MCF 10A (cell line): ENCODE results near the gene COA8. TPM values are rescaled to one million over a fixed set of nuclear protein-coding genes. Genes with fewer than 3 reads are reported as not detected.

Experiments
- BruUV-seq: library from RNA; stranded (reverse); fragments of 400-500 nt; replicated peaks from 2 replicates; lab custom pipeline; 2021; lab: Mats Ljungman, UMichigan
- CTCF ChIA-PET: fragments of 300-600 bp; sonication (Branson Sonifier 250); formaldehyde crosslinking; extraction: SDS; loops from one replicate; lab custom pipeline; 2021; ENCODE audit warnings: antibody characterized with exemption, inconsistent platforms; lab: Yijun Ruan, JAX
- POLR2A ChIA-PET: fragments of 300-600, 350-650 bp; sonication (Branson Sonifier 250); formaldehyde crosslinking; extraction: SDS; loops from one replicate; lab custom pipeline; 2020; ENCODE audit warnings: antibody characterized with exemption, inconsistent platforms; lab: Yijun Ruan, JAX
- DNase-seq: peaks from one replicate; pipeline ENCODE4 v3.0.0-alpha.2; 2018; ENCODE audit not compliant: unreplicated experiment
- H3K27ac Mint-ChIP-seq: one replicate; pipeline ENCODE4 v1.8.0; 2022; ENCODE audit warnings: mild to moderate bottlenecking, low read depth, mixed read lengths; ENCODE audit not compliant: unreplicated experiment
- H3K27me3 Mint-ChIP-seq: one replicate; pipeline ENCODE4 v1.8.0; 2022; ENCODE audit warnings: mixed read lengths; ENCODE audit not compliant: insufficient read depth, unreplicated experiment
- H3K36me3 Mint-ChIP-seq: one replicate; pipeline ENCODE4 v1.8.0; 2022; ENCODE audit warnings: mild to moderate bottlenecking, moderate library complexity, mixed read lengths; ENCODE audit not compliant: insufficient read depth, unreplicated experiment
- H3K4me1 Mint-ChIP-seq: one replicate; pipeline ENCODE4 v1.8.0; 2022; ENCODE audit warnings: mixed read lengths; ENCODE audit not compliant: insufficient read depth, unreplicated experiment
- H3K4me3 Mint-ChIP-seq: one replicate; pipeline ENCODE4 v1.8.0; 2022; ENCODE audit warnings: mild to moderate bottlenecking, moderate library complexity, mixed read lengths; ENCODE audit not compliant: unreplicated experiment
- H3K9me3 Mint-ChIP-seq: one replicate; pipeline ENCODE4 v1.8.0; 2022; ENCODE audit warnings: mixed read lengths; ENCODE audit not compliant: unreplicated experiment
- intact Hi-C: fragments of 100-400 bp; cut with micrococcal nuclease; formaldehyde crosslinking; loops from 2 replicates; pipeline ENCODE4 v1.14.1; 2022
- total RNA-seq: library from RNA; stranded (reverse); gene quantifications from 2 replicates; pipeline ENCODE4 v1.2.3, GENCODE V29; 2022
- TF ChIP-seq, protein P1 (sequence below): fragments of 200-600 bp; IDR thresholded peaks from one replicate; pipeline ENCODE4 v1.8.0; 2022; ENCODE audit warnings: antibody characterized with exemption, mild to moderate bottlenecking; ENCODE audit not compliant: unreplicated experiment

The COA8 gene
- total RNA-seq, 1 experiment from 2014 or later = 68.9 TPM

DNA sequence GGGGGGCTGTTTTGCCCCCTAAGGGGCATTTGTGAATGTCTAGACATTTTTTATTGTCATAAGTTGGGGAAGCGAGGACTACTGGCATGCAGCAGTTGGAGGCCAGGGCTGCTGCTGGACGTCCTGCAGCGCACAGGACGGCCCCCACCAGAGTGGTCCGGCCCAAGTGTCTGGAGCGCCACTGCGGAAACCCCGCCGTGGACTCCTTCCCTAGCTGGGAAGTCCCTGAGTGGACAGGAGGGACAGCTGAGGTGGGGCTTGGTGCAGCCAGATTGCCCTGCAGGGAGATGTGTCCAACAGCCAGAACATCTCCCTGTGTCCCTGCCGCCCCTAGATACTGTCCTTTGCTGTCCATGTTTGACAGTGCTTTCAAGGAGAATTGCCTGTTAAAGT, 45.6 kb upstream of the COA8 start:
- Mint-ChIP-seq H3K4me3 (no peak overlapping the region), H3K4me1 (peaks cover 33% of the 10 kb centered on the region), H3K27me3 (no peaks in the 10 kb centered on the region), H3K36me3 (peaks cover 10% of the 10 kb centered on the region), H3K9me3 (no peaks in the 10 kb centered on the region), H3K27ac (no peak overlapping the region)
- ChIA-PET CTCF (interaction anchor here (0.6 to 7.0 kb wide), 5 partner anchors 12 to 468 kb away, joined by 3 to 126 read pairs (median 18); no protein-coding TSS in a partner anchor), POLR2A (interaction anchor here (4.7 kb wide), 1 partner anchor 25 kb away, joined by 52 read pairs; no protein-coding TSS in a partner anchor)
- TF ChIP-seq, protein P1, sequence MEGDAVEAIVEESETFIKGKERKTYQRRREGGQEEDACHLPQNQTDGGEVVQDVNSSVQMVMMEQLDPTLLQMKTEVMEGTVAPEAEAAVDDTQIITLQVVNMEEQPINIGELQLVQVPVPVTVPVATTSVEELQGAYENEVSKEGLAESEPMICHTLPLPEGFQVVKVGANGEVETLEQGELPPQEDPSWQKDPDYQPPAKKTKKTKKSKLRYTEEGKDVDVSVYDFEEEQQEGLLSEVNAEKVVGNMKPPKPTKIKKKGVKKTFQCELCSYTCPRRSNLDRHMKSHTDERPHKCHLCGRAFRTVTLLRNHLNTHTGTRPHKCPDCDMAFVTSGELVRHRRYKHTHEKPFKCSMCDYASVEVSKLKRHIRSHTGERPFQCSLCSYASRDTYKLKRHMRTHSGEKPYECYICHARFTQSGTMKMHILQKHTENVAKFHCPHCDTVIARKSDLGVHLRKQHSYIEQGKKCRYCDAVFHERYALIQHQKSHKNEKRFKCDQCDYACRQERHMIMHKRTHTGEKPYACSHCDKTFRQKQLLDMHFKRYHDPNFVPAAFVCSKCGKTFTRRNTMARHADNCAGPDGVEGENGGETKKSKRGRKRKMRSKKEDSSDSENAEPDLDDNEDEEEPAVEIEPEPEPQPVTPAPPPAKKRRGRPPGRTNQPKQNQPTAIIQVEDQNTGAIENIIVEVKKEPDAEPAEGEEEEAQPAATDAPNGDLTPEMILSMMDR = no peak
- DNase-seq = no peak
- intact Hi-C loops = no loop called here
- no TSS peak for BruUV-seq

DNA sequence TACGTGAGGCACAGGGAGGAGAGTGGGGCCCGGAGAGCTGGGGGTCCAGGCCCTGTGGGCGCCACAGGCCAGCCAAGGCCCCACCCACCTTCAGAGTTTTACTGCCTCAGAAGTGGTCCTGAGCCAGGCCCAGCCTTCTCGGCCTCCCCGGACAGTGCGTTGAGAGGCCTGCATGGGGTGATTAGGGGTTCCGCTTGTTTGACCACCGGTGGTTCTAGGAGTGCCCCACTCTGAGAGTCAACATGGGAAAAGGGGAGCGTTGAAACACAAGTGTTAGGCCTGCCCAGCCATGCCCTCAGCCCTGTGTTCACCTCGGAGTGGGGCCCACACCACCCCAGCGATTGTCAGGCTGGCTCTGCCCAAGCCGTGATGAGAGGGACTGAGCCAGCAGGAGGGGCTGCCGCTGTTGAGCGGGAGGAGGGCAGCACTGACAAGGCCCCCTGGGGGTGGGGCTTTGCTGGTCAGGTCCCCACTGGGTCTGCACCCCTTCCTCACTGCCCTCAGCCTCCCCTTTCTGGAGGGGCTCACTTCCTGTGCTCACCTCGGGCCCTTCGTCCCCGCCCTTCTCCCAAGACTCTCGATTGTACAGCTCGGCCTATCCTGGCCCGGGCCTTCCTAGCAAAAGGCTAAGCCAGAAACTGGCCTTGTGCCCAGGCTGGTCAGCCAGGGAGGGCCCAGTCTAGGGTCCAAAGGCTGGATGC, 44.9 kb upstream of the COA8 start:
- ChIA-PET CTCF (interaction anchor here (0.6 to 7.0 kb wide), 12 partner anchors 7 to 467 kb away, joined by 3 to 126 read pairs (median 8); partner anchors contain the start of genes BAG5 and TRMT61A), POLR2A (interaction anchor here (0.6 to 4.7 kb wide), 6 partner anchors 11 to 59 kb away, joined by 3 to 52 read pairs (median 6); partner anchors contain the start of genes BAG5 and TRMT61A)
- BruUV-seq = no TSS peak
- intact Hi-C loops = loop anchor here (1.0 kb wide), 1 partner anchor 28 kb away; no protein-coding TSS in a partner anchor
- peaks cover 26% of the 10 kb centered on the region for H3K4me1 Mint-ChIP-seq
- no peak overlapping the region for H3K27ac Mint-ChIP-seq
- peaks cover 5% of the 10 kb centered on the region for H3K36me3 Mint-ChIP-seq
- no peak for DNase-seq
- TF ChIP-seq, protein P1 = no peak
- no peaks in the 10 kb centered on the region for H3K27me3 Mint-ChIP-seq
- no peaks in the 10 kb centered on the region for H3K9me3 Mint-ChIP-seq
- H3K4me3 Mint-ChIP-seq = no peak overlapping the region

DNA sequence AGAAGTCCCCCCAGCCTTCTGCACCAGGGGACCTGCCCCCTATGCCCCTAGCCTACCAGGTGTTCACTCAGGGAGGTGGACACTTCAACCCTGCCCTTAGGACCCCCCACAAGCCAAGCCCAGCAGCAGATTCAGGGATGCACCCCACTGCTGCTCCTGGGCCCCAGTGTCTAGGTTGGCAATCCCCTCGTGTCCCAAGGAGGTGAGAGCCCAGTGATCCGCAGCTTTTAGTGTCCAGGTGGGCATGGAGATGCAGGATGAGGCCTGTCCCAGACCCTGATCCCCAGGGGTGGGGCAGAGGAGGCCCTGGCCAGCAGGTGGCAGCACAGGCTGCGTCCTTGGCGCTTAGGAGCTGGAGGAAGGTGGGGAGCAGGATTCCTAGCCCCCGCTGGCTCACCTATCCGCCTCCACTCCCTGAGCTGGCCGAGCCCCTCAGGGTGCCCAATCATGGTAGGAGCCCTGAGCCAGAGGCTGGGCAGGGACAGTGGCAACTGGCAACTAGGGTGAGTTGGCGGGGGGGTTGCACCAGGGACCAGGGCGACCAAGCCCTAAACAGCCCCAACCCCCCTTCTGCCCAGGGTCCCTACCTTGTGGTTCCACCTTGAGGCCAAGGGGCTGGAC, 44.2 kb upstream of the COA8 start:
- DNase-seq = peak; percentile 62
- Mint-ChIP-seq H3K4me1 (peaks cover 19% of the 10 kb centered on the region), H3K9me3 (no peaks in the 10 kb centered on the region), H3K27me3 (no peaks in the 10 kb centered on the region), H3K4me3 (peak overlapping the region; percentile 36), H3K36me3 (peaks cover 5% of the 10 kb centered on the region), H3K27ac (no peak overlapping the region)
- intact Hi-C loops = loop anchor here (1.0 kb wide), 1 partner anchor 28 kb away; no protein-coding TSS in a partner anchor
- BruUV-seq = no TSS peak
- CTCF ChIA-PET = interaction anchor here (0.7 to 7.0 kb wide), 11 partner anchors 8 to 117 kb away, joined by 3 to 126 read pairs (median 10); partner anchors contain the start of genes BAG5 and TRMT61A
- TF ChIP-seq, protein P1 = peak; percentile 84
- POLR2A ChIA-PET = interaction anchor here (0.6 to 4.7 kb wide), 6 partner anchors 10 to 58 kb away, joined by 3 to 52 read pairs (median 6); partner anchors contain the start of genes BAG5 and TRMT61A
